Measurements from ENCODE around the gene DHCR24. TPM values are rescaled to one million over a fixed set of nuclear protein-coding genes. Genes with fewer than 3 reads are reported as not detected.

Gene DHCR24
- total RNA-seq, 1 donor from 2014 or later: 118 TPM

- FAIRE-seq (no peak), DNase-seq (ENCODE audit: low read depth) (no peak)
- H3K27me3 ChIP-seq (ENCODE audit: control insufficient read depth, insufficient read depth, low read length): peaks cover 2% of the 10 kb centered on the region
- TF ChIP-seq CTCF (IDR thresholded peaks at IDR 0.05; ENCODE audit: insufficient read depth, low read length, severe bottlenecking): no peak
- H3K36me3 ChIP-seq (ENCODE audit: control insufficient read depth, insufficient read depth, low read length): no peaks in the 10 kb centered on the region
- no peak overlapping the region for H3K4me3 ChIP-seq (ENCODE audit: low read depth, low read length)
These were observed 70.9 kb downstream of the DHCR24 start for GRCh38 chr1:54816130-54816529.

GRCh38 chr1:54815086-54815876, 71.7 kb downstream of the DHCR24 start:
- TF ChIP-seq CTCF (IDR thresholded peaks at IDR 0.05; ENCODE audit: insufficient read depth, low read length, severe bottlenecking): no peak
- H3K27me3 ChIP-seq (ENCODE audit: control insufficient read depth, insufficient read depth, low read length): peaks cover 2% of the 10 kb centered on the region
- peak; percentile 42 for DNase-seq (ENCODE audit: low read depth)
- H3K36me3 ChIP-seq (ENCODE audit: control insufficient read depth, insufficient read depth, low read length): no peaks in the 10 kb centered on the region
- no peak overlapping the region for H3K4me3 ChIP-seq (ENCODE audit: low read depth, low read length)
- peak; percentile 95 for FAIRE-seq

- Histone ChIP-seq H3K4me3 (ENCODE audit: low read depth, low read length) (no peak overlapping the region), H3K36me3 (ENCODE audit: control insufficient read depth, insufficient read depth, low read length) (no peaks in the 10 kb centered on the region), H3K27me3 (ENCODE audit: control insufficient read depth, insufficient read depth, low read length) (peaks cover 2% of the 10 kb centered on the region)
- TF ChIP-seq CTCF (IDR thresholded peaks at IDR 0.05; ENCODE audit: insufficient read depth, low read length, severe bottlenecking): no peak
- DNase-seq (ENCODE audit: low read depth) (no peak), FAIRE-seq (no peak)
These were observed 72.4 kb downstream of the DHCR24 start for GRCh38 chr1:54814571-54814970.

GRCh38 chr1:54814126-54814498, 72.9 kb downstream of the DHCR24 start:
- DNase-seq (ENCODE audit: low read depth) (no peak), FAIRE-seq (no peak)
- Histone ChIP-seq H3K36me3 (ENCODE audit: control insufficient read depth, insufficient read depth, low read length) (no peaks in the 10 kb centered on the region), H3K4me3 (ENCODE audit: low read depth, low read length) (no peak overlapping the region), H3K27me3 (ENCODE audit: control insufficient read depth, insufficient read depth, low read length) (peaks cover 2% of the 10 kb centered on the region)
- no peak for TF ChIP-seq CTCF (IDR thresholded peaks at IDR 0.05; ENCODE audit: insufficient read depth, low read length, severe bottlenecking)

- no peak for FAIRE-seq
- peaks cover 2% of the 10 kb centered on the region for H3K27me3 ChIP-seq (ENCODE audit: control insufficient read depth, insufficient read depth, low read length)
- no peak overlapping the region for H3K4me3 ChIP-seq (ENCODE audit: low read depth, low read length)
- no peak for DNase-seq (ENCODE audit: low read depth)
- no peak for TF ChIP-seq CTCF (IDR thresholded peaks at IDR 0.05; ENCODE audit: insufficient read depth, low read length, severe bottlenecking)
- H3K36me3 ChIP-seq (ENCODE audit: control insufficient read depth, insufficient read depth, low read length): no peaks in the 10 kb centered on the region
These were observed 73.4 kb downstream of the DHCR24 start for GRCh38 chr1:54813485-54814125.
